Peyer's patch (tissue), 4 donors: ENCODE results near the gene CHFR.

ENCODE experiments used
- POLR2A ChIP-seq, 2 donors: fragments of 450-650 bp; IDR thresholded peaks; one replicate each; pipeline ENCODE4 v1.5.1; 2017; ENCODE audit warnings: antibody characterized with exemption in 2 of 2, mild to moderate bottlenecking in 2 of 2, moderate library complexity in 2 of 2
- TF ChIP-seq, protein P1 (sequence below), 6 experiments: fragments of 450-650 bp in 4 of 6; fragments of 200-600 bp in 2 of 6; sonication (generic) in 1 of 6; IDR thresholded peaks; one replicate each; pipeline ENCODE4 v1.5.1; 2017 to 2019; ENCODE audit warnings: antibody characterized with exemption in 6 of 6, mild to moderate bottlenecking in 3 of 6, moderate library complexity in 1 of 6

DNA sequence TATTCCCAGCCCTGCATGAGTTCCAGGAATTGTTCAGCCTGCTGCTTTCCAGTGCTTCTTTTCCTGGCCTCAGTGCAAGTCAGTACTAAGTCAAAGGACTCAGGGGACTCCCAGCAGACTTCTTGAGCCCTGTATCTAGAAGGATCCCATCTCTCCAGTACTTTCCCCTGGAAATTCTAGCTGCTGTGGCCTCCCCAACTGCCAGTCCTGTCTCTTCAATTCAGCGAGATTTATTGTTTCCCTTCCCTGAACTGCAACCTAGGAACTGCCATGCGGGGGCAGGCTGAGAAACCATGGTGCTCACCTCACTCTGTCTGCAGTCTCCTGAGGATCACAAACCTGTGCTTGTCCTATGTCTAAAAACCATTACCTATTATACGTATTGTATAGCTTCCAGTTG lies 37.0 kb upstream of the CHFR start:
- no peak for TF ChIP-seq POLR2A (IDR thresholded peaks at IDR 0.05)
- TF ChIP-seq, protein P1, sequence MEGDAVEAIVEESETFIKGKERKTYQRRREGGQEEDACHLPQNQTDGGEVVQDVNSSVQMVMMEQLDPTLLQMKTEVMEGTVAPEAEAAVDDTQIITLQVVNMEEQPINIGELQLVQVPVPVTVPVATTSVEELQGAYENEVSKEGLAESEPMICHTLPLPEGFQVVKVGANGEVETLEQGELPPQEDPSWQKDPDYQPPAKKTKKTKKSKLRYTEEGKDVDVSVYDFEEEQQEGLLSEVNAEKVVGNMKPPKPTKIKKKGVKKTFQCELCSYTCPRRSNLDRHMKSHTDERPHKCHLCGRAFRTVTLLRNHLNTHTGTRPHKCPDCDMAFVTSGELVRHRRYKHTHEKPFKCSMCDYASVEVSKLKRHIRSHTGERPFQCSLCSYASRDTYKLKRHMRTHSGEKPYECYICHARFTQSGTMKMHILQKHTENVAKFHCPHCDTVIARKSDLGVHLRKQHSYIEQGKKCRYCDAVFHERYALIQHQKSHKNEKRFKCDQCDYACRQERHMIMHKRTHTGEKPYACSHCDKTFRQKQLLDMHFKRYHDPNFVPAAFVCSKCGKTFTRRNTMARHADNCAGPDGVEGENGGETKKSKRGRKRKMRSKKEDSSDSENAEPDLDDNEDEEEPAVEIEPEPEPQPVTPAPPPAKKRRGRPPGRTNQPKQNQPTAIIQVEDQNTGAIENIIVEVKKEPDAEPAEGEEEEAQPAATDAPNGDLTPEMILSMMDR (IDR thresholded peaks at IDR 0.05): no peak
